Nephron (organoid): ENCODE results near the gene AGAP3.
A peak's percentile ranks its signal among the peaks of the same experiment; 100 is the strongest.

ENCODE experiments used
- H3K27ac Mint-ChIP-seq, 3 experiments: 2 replicates each; pipeline ENCODE4 v1.8.0; 2020; ENCODE audit warnings: mixed read lengths in 3 of 3, mild to moderate bottlenecking in 2 of 3, moderate library complexity in 1 of 3
- H3K27me3 Mint-ChIP-seq: 2 replicates; pipeline ENCODE4 v1.8.0; 2021; ENCODE audit warnings: low read depth, mild to moderate bottlenecking, moderate library complexity, mixed read lengths
- H3K36me3 Mint-ChIP-seq: 2 replicates; pipeline ENCODE4 v1.8.0; 2020; ENCODE audit warnings: low read depth, mixed read lengths
- H3K4me1 Mint-ChIP-seq: 2 replicates; pipeline ENCODE4 v1.8.0; 2020; ENCODE audit warnings: mixed read lengths
- H3K4me3 Mint-ChIP-seq, 3 experiments: 2 replicates each; pipeline ENCODE4 v1.8.0; 2020; ENCODE audit warnings: mild to moderate bottlenecking in 3 of 3, mixed read lengths in 3 of 3, moderate library complexity in 2 of 3
- H3K9me3 Mint-ChIP-seq: 2 replicates; pipeline ENCODE4 v1.8.0; 2020; ENCODE audit warnings: mixed read lengths
- TF ChIP-seq, protein P1 (sequence below), 3 experiments: fragments of 200-600 bp; sonication (generic); IDR thresholded peaks; one replicate each; pipeline ENCODE4 v1.5.0; 2021; ENCODE audit warnings: antibody characterized with exemption in 3 of 3; ENCODE audit not compliant: unreplicated experiment in 3 of 3

AGAP3 gene

DNA sequence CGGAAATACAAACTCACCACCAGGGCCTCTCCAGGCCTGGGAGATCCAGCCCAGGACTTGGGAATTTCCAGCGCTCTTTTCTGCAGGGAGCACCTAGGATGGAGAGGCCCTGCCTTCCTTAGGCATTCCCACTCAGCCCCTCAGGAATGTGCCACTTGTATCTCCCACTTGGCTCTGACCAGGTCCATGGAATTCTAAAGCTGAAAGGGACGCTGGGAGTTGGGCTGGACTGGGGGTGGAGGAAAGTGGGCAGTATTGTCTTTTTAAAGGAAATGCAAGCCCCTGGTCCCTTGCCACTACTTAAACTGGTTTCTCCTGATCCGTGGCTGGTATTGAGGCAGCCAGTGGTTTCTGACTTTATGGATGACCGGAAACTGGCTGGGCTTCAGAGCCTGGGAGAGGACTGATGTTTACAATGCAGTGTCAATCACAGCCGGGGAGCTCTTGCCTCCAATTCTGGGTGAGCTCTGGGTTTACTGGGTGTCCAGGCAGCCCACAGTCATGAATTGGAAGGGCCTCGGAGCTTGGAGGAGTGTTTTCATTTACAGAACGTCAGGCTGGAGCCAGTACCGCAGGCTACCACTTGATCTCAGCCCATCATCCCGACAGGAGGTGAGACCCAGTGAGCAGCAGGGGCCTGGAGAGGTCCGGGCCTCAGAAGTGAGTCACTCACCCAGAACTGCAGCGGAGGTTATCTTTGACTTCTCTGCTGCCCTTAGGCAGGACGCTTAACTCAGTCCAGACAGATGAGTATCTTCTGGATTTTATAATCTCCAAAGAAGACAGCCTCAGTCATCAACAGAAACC, 27.3 kb downstream of the AGAP3 start:
- peaks cover 10% of the 10 kb centered on the region for H3K27me3 Mint-ChIP-seq
- H3K9me3 Mint-ChIP-seq: no peaks in the 10 kb centered on the region
- H3K4me3 Mint-ChIP-seq: peak overlapping the region; percentile 75 to 80 (median 79)
- peaks cover 23% of the 10 kb centered on the region for H3K4me1 Mint-ChIP-seq
- peaks cover 2% of the 10 kb centered on the region for H3K36me3 Mint-ChIP-seq
- TF ChIP-seq, protein P1, sequence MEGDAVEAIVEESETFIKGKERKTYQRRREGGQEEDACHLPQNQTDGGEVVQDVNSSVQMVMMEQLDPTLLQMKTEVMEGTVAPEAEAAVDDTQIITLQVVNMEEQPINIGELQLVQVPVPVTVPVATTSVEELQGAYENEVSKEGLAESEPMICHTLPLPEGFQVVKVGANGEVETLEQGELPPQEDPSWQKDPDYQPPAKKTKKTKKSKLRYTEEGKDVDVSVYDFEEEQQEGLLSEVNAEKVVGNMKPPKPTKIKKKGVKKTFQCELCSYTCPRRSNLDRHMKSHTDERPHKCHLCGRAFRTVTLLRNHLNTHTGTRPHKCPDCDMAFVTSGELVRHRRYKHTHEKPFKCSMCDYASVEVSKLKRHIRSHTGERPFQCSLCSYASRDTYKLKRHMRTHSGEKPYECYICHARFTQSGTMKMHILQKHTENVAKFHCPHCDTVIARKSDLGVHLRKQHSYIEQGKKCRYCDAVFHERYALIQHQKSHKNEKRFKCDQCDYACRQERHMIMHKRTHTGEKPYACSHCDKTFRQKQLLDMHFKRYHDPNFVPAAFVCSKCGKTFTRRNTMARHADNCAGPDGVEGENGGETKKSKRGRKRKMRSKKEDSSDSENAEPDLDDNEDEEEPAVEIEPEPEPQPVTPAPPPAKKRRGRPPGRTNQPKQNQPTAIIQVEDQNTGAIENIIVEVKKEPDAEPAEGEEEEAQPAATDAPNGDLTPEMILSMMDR (IDR thresholded peaks at IDR 0.05; ENCODE audit: unreplicated experiment in 3 of 3): no peak
- H3K27ac Mint-ChIP-seq: peak overlapping the region; percentile 71 to 88 (median 78)

DNA sequence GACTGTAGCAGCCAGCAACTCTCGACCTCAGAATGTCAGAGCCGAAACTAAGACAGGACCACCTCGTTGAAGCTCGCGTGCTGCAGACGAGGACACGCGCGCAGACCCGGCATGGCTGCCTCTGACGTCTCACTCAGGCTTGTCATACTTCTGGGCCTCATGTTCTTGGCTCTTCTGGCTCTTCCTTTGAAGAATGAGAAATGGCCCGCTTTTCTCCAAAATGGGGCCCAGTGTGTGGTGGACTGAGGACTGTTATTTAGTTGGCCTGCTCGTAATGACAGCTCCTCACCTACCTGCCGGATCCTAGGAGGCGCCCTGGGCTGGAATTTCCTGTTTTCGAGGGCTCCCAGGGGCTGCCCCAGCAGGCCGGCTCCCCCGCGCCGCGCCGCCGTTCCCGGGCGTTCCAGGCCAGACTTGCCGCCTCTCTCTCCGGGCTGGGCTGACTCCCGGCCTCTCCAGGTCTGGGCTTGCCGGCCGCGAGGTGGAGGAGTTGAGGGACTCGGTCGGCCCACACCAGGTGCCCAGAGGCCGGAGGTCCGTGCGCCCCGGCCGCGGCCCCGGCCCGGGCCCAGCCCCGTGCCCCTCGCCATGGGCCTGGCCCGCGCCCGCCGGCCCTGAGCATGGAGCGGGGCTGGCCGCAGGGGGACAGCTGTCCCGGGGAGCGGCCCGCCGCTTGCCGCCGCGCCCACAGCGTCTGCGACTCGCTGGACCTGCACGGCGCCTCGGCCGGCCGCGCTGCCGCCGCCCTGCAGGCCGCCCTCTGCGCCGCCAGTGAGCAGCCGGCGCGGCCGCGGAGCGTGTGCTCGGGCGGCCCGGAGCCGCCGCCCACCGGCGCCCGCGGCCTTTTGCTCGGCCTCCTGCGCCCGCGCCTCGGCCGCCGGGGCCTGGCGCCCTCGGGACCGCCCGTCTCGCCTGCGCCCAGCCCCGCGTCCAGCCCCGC, 28.1 kb downstream of the AGAP3 start:
- TF ChIP-seq, protein P1 (IDR thresholded peaks at IDR 0.05; ENCODE audit: unreplicated experiment in 3 of 3): no peak
- Mint-ChIP-seq H3K4me3 (peak overlapping the region; percentile 75 to 80 (median 79)), H3K27me3 (peaks cover 12% of the 10 kb centered on the region), H3K4me1 (peaks cover 26% of the 10 kb centered on the region), H3K27ac (peak overlapping the region in 2 of 3 experiments; percentile 33 to 71), H3K36me3 (peaks cover 10% of the 10 kb centered on the region), H3K9me3 (no peaks in the 10 kb centered on the region)

DNA sequence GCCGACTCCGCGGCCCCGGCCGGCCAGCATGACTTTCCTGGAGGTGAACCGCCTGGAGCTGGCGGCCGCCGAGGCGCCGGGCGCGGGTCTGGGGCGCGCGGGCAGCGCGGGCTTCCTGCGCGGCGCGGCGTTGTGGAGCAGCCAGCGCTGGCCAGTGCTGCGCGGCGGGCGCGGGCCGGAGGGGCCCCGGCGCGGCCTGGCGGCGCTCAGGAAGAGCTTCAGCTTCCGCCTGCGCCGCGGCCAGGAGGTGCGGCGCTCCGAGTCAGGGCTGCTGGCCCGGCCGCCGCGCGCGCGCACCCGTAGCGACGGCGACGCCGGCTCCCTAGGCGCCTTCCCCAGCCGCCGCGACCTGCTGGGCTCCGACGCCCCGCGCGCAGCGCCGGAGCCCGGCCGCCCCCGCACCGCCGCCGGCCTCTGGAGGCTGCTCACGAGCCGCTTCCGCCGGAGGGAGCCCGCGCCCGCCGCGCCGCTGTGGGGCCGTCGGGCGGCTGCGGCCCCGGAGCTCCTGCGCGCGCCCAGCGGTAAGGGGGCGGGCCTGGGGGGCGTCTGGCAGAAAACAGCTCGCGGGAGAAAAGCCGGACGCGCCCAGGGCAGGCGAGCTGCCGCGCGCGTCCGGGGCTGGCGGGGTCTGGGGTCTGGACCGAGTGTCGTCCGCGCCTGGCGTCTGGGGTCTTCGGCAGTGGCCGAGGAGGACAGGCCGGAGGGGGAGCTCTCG, 29.0 kb downstream of the AGAP3 start:
- Mint-ChIP-seq H3K4me1 (peaks cover 24% of the 10 kb centered on the region), H3K27me3 (peaks cover 13% of the 10 kb centered on the region), H3K9me3 (no peaks in the 10 kb centered on the region), H3K36me3 (peaks cover 17% of the 10 kb centered on the region), H3K27ac (peak overlapping the region in 1 of 3 experiments; percentile 54), H3K4me3 (peak overlapping the region; percentile 72 to 81 (median 72))
- TF ChIP-seq, protein P1 (IDR thresholded peaks at IDR 0.05; ENCODE audit: unreplicated experiment in 3 of 3): no peak

GRCh38 chr7:151115836-151116418, 29.7 kb downstream of the AGAP3 start:
- Mint-ChIP-seq H3K9me3 (no peaks in the 10 kb centered on the region), H3K27ac (peak overlapping the region in 1 of 3 experiments; percentile 54), H3K36me3 (peaks cover 23% of the 10 kb centered on the region), H3K4me3 (peak overlapping the region; percentile 72 to 81 (median 72)), H3K4me1 (peaks cover 18% of the 10 kb centered on the region), H3K27me3 (peaks cover 13% of the 10 kb centered on the region)
- TF ChIP-seq, protein P1 (IDR thresholded peaks at IDR 0.05; ENCODE audit: unreplicated experiment in 3 of 3): no peak
